PFSK-1 (cell line): Measurements from ENCODE around the gene SLC25A25.

Experiments used
- FOXP2 ChIP-seq: optimal IDR thresholded peaks from 2 replicates; pipeline ENCODE3; 2011; ENCODE audit warnings: borderline replicate concordance, control low read depth, inconsistent platforms; ENCODE audit not compliant: insufficient read depth; ENCODE audit errors: extremely low read length, extremely low read depth
- POLR2AphosphoS5 ChIP-seq: IDR thresholded peaks from 2 replicates; pipeline ENCODE4 v1.6.1; 2012; ENCODE audit warnings: low read depth, mild to moderate bottlenecking, control low read depth, low read length, moderate library complexity
- SIN3A ChIP-seq: IDR thresholded peaks from 2 replicates; pipeline ENCODE4 v1.6.1; 2012; ENCODE audit warnings: mild to moderate bottlenecking, low read length, moderate library complexity, borderline replicate concordance; ENCODE audit not compliant: insufficient read depth
- TAF1 ChIP-seq: IDR thresholded peaks from 2 replicates; pipeline ENCODE4 v1.6.1; 2012; ENCODE audit warnings: low read length, control low read depth, borderline replicate concordance; ENCODE audit not compliant: insufficient read depth
- TF ChIP-seq, protein P1 (sequence below), 2 experiments: IDR thresholded peaks; 2 replicates each; pipeline versions ENCODE4 v1.6.1 to v1.8.0; 2011 to 2012; ENCODE audit warnings: low read depth in 2 of 2, low read length in 2 of 2, control low read depth in 1 of 2, inconsistent platforms in 1 of 2, mild to moderate bottlenecking in 1 of 2, moderate library complexity in 1 of 2; ENCODE audit not compliant: insufficient read depth in 1 of 2

DNA sequence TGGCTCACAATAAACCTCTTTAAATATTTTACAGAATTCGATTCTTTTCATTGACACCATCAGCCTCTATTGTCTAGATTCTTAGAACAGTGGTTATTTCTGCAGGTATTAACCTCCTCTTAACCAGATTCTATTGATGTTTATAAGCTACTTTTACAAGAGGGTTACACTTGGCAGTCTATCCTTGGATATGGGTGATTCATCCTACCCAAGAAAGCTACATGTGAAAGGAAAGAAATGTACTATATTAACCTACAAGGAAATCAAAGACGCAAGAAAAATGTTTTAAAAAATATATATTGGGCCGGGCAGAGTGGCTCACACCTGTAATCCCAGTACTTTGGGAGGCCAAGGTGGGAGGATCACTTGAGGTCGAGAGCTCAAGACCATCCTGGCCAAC, 16.7 kb downstream of the SLC25A25 start:
- TF ChIP-seq, protein P1, sequence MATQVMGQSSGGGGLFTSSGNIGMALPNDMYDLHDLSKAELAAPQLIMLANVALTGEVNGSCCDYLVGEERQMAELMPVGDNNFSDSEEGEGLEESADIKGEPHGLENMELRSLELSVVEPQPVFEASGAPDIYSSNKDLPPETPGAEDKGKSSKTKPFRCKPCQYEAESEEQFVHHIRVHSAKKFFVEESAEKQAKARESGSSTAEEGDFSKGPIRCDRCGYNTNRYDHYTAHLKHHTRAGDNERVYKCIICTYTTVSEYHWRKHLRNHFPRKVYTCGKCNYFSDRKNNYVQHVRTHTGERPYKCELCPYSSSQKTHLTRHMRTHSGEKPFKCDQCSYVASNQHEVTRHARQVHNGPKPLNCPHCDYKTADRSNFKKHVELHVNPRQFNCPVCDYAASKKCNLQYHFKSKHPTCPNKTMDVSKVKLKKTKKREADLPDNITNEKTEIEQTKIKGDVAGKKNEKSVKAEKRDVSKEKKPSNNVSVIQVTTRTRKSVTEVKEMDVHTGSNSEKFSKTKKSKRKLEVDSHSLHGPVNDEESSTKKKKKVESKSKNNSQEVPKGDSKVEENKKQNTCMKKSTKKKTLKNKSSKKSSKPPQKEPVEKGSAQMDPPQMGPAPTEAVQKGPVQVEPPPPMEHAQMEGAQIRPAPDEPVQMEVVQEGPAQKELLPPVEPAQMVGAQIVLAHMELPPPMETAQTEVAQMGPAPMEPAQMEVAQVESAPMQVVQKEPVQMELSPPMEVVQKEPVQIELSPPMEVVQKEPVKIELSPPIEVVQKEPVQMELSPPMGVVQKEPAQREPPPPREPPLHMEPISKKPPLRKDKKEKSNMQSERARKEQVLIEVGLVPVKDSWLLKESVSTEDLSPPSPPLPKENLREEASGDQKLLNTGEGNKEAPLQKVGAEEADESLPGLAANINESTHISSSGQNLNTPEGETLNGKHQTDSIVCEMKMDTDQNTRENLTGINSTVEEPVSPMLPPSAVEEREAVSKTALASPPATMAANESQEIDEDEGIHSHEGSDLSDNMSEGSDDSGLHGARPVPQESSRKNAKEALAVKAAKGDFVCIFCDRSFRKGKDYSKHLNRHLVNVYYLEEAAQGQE (IDR thresholded peaks at IDR 0.05; ENCODE audit: insufficient read depth in 1 of 2, low read depth in 2 of 2, low read length in 2 of 2), result no peak
- TF ChIP-seq POLR2AphosphoS5, result no peak
- no peak for TF ChIP-seq TAF1
- no peak for TF ChIP-seq SIN3A
- TF ChIP-seq FOXP2, result no peak
